DMS 273 (cell line): ENCODE measurements around the gene SLC1A1.

ENCODE experiments used
- DNase-seq: peaks from one replicate; lab custom pipeline; 2025; ENCODE audit not compliant: unreplicated experiment; lab: John Stamatoyannopoulos, UW

SLC1A1 gene

GRCh38 chr9:4614627-4615026, 124.4 kb downstream of the SLC1A1 start:
- no peak for DNase-seq

DNA sequence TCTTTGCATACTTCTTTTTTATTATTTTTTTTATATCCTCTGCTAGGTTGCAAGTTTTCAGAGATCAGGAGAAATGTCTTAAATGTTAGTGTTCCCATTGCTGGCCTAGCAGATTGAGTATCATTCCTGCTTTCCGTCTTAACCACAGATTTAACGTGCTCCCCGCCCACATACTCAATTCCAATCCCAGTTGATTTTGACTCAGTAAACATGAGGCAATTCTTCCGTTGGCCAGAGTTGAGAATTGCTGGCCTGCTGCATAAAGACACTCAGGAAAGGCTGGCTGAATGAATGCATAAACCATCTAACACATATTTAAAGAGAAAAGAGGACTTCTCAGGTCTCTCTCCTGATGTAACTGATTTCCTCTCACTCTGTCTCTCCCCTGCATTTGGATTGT, 125.0 kb downstream of the SLC1A1 start:
- no peak for DNase-seq

- DNase-seq = no peak
These were observed 125.5 kb downstream of the SLC1A1 start for GRCh38 chr9:4615778-4616177.

DNA sequence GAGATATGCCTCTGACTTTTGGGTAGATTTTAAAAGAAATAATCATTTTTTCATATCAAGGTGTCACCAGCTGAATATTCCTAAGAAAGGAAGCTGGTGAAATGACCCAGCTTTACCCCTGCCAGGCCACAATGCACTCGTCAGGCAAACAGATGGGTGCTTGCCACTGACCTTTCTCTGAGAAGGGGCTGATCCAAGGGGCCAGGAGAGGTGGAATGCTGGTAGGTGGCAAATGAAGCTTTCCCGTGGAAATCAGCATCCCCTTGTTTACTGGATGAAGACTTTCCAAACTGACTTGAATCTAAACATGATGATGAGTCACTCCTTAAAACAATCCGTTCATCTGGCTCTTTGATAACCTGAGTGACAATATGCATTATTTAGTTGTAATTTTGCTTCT, 127.5 kb downstream of the SLC1A1 start:
- peak; percentile 5 for DNase-seq

- DNase-seq = no peak
These were observed 128.4 kb downstream of the SLC1A1 start for GRCh38 chr9:4618700-4619099.

- no peak for DNase-seq
These were observed 129.9 kb downstream of the SLC1A1 start for GRCh38 chr9:4620057-4620765.

- no peak for DNase-seq
These were observed 130.8 kb downstream of the SLC1A1 start for GRCh38 chr9:4620881-4621555.

GRCh38 chr9:4622016-4622415, 131.7 kb downstream of the SLC1A1 start:
- DNase-seq = no peak

GRCh38 chr9:4630836-4631235, 140.6 kb downstream of the SLC1A1 start:
- DNase-seq = peak; percentile 11
